GM19452 (cell line): ENCODE measurements around the gene STRA8.
"Not testable (repeated sequence)": the region's sequence is repeated elsewhere in the genome, so short reads cannot be mapped to it uniquely, and the experiment has no call there.

Source experiments
- ATAC-seq: cut with Tn5 transposase; IDR thresholded peaks from one replicate; pipeline ENCODE4 v1.9.1; 2021; ENCODE audit not compliant: unreplicated experiment

STRA8 gene

GRCh38 chr7:135204876-135205275 is 28.8 kb upstream of the STRA8 start:
- no peak for ATAC-seq

- ATAC-seq, result no peak
Measured at GRCh38 chr7:135205850-135206249, 27.8 kb upstream of the STRA8 start.

DNA sequence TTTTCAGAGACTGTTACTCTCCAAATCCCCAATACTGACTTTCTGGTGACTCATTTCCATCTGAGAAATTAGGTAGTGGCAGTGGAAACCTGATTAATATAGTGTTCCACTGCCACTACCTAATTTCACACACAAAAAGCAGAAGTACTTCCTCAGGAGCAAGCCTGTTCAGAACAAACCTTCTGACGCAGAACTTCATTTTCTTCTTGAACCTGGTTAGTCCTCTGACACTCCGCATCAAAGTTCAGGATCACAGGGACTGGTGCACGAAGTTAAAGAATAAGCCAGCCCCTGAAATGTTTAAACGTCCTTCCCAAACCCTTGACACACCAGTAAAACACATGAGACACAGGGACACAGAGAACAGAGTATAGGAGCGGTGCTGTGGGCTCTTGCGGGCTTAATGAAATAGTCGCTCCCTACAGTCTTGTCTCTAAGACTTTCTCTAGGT is 26.7 kb upstream of the STRA8 start:
- ATAC-seq, result peak; percentile 35

DNA sequence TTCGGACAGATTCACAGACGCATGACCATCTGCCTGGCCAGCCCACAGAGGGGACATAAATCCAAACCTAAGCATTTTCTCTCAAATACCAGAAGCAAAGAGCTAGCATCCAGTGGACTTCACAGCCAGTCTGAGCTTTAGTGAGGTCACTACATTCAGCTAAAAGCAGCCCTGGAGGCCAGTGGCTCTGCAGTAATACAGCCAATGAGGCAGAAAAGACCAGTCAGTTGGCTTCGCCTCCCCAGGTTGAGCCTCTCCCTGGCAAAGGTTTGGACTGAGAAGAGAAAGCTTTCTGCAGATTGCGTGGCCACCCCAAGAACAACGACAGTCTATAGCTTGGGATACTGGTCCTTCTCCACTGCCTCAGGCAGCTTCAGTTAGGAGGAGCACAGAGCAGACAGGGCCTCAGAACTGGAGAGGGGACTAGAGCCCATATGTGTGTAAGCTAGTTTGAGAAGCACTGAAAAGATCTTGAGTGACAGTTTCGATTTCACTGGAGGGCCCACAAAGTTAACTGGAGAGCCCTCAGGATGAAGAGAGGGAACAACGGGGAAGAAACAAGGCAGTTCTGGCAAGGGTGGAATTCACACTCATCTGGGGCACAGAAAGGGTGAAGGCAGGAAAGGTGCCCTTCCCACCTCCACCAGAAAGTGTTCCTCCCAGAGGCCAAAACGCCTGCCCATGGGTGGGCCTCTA is 26.1 kb upstream of the STRA8 start:
- ATAC-seq, result no peak

DNA sequence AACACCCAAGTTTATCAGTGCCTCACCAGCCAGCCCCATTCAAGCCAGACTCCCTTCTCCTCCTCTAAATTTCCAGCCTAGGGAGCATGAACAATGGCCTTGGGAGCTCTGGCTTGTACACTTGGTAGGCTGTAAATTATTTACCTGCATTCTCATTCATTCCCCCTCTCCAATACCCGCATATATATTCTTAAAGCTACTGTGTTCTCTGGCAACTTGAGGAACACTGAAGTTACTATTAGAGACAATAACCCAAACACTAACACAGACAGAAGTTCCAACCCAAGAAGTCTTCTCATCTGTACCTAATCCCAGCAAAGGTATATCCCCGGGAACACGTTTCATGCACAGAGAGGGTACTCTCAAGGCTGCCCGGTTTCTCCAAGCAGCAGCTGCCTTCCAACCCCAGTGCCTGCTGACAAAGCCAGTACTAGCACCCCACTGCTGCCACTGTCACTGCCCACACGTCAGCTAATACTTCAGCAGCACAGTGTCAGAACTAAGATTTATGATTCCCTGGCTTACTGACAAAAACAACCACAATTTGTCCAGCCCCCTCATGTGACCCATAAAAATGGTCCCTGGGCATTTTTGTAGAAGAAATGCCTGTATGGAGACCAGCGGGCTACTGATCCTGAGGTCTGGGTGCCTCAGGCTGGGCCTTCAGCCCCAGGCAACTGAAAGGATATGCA is 25.4 kb upstream of the STRA8 start:
- no peak for ATAC-seq

GRCh38 chr7:135209225-135209834 is 24.3 kb upstream of the STRA8 start:
- no peak for ATAC-seq

- ATAC-seq, result peak; percentile 0
Measured at GRCh38 chr7:135210888-135211178, 22.8 kb upstream of the STRA8 start.

- ATAC-seq, result peak; percentile 73
Measured at GRCh38 chr7:135211179-135211945, 22.3 kb upstream of the STRA8 start, which contains the start of gene WDR91. Gene WDR91 (minus strand): TSS chr7:135211526. CDS start chr7:135211502, 24 bp downstream.

GRCh38 chr7:135211946-135212685 is 21.5 kb upstream of the STRA8 start:
- not testable (repeated sequence) for ATAC-seq

DNA sequence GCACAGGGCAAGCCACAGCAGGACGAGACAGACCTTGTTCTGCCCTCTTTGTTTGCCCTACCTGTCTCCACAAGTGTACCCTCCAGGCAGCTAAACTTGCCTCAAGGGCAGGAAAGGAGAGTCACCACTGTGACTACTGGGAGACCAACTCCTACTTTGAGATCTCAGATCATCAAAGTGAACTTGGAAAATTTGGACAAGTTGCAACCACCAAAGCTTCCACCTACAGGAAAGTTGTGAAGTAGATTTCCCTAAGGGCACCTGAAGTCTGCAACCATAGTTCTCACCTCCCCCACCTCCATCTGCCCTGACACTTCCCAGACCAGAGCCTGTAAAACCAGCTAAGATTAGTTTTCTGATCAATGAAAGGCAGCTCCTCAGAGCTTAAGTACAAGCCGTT is 19.8 kb upstream of the STRA8 start:
- ATAC-seq, result no peak

- no peak for ATAC-seq
Measured at GRCh38 chr7:135215180-135215579, 18.5 kb upstream of the STRA8 start.

DNA sequence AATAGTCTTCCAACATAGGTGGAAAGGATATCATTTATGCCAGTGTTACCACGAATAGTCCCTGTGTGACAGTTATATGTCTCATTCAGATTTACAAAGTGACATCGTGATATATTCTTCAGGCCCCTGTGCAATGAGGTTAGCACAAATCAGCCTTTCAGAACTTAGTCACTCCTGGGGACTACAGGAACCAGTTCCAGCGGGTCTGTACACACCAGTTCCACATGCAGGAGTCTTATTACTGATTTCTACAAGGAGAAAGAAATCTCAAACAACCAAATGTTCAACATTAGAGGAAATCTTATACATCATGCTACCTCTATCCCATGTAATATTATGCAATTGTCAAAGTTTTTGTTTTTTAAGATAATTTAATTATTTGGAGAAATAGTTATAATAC is 17.9 kb upstream of the STRA8 start:
- ATAC-seq, result no peak

- no peak for ATAC-seq
Measured at GRCh38 chr7:135217645-135218509, 15.8 kb upstream of the STRA8 start.

- no peak for ATAC-seq
Measured at GRCh38 chr7:135224027-135224426, 9.6 kb upstream of the STRA8 start.

DNA sequence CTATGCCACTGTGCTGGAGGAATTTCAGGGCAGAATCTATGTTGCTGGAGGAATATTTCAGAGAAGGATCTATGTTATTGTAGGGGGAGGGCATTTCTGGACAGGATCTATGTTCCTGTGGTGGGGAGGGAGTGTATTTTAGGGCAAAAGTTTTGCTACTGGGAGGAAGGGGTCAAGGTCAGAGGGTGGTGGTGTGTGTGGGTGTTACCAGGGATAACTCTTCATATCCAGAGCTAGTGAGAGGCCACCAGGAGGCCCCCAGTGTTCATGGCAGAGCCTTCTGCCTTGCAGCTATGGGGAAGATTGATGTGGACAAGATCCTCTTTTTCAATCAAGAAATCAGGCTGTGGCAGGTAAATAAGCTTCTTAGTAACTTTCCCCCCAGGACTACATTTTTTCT is 2.0 kb upstream of the STRA8 start:
- no peak for ATAC-seq

DNA sequence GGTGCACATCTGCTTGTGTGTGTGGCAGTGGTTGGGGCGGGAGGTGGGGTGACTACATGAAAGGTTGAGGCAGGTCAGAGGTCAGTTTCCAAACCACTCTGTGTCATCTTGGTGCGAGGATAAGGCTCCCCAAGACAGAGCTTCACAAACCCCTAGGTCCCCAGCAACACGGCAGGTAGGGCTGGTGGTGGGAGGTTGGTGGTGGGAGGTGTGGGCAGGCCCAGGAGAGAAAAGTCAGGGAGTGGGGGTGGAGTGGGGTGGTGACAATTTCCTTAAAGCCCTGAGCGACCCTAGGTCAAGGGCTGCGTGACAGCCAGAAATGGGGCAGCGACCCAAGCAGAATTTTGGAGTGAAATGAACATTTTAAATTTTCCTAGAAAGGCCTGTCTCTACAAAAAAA is 1.6 kb upstream of the STRA8 start:
- no peak for ATAC-seq

DNA sequence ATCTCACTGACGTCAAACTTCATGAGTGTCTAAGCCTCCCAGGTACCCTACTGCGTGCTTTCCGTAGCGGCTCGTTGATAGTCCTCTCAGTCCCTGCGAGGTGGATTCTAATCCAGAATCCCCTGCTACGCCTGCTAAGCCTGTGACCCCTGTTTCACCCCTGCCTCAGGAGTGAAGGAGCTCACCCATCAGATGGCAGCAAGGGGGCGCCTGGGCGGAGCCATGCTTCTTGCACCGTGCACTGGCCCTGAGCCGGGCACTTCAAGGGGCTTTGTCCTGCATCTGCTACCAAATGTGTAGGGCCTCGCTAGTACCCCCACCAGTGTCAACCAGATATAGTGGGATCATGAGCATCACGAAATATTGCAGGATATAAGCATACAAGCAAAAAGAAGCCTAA is 918 bp upstream of the STRA8 start:
- ATAC-seq, result no peak

DNA sequence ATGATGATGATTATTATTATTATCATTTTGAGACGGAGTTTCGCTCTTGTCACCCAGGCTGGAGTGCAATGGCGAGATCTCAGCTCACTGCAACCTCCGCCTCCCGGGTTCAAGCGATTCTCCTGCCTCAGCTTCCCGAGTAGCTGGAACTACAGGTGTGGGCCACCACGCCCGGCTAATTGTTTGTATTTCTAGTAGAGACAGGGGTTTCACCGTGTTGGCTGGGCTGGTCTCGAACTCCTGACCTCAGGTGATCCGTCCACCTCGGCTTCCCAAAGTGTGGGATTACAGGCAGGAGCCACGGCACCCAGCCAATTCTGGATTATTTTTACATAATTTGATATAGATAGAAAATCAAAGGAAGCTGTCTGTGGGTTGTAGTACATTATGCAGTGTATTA is 457 bp downstream of the STRA8 start:
- ATAC-seq, result not testable (repeated sequence)

DNA sequence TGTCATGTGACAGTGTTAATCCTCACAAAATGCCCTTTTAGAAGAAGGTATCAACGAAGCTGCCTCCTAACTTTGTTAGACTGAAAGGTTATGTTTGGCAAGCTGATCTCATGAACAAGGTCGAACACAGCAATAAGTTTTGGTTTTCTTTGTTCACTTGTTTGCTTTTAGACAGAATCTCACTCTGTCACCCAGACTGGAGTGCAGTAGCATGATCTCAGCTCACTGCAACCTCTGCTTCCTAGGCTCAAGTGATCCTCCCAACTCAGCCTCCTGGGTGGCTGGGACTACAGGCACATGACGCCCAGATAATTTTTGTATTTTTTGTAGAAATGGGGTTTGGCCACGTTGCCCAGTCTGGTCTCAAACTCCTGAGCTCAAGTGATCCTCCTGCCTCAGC is 1.1 kb downstream of the STRA8 start:
- no peak for ATAC-seq

DNA sequence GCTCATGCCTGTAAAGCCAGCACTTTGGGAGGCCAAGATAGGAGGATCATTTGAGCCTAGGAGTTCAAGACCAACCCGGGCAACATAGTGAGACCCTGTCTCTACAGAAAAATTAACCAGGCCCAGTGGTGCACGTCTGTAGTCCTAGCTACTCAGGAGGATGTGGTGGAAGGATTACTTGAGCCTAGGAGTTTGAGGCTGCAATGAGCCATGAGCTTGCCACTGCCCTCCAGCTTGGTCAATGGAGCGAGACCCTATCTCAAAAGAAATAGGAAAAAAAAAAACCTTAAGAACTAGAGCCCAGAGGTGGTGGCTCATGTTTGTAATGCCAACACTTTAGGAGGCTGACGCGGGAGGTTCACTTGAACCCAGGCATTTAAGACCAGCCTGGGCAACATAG is 2.2 kb downstream of the STRA8 start:
- no peak for ATAC-seq
